ENCODE data around the gene RAB3A. TPM values are rescaled to one million over a fixed set of nuclear protein-coding genes. Genes with fewer than 3 reads are reported as not detected.

Gene RAB3A
- total and polyA plus RNA-seq, 9 of the 15 experiments (the other 6 are each of a cell fraction or from before 2014, with no cell fraction given) = 0.17 to 5.1 (median 0.90) TPM; not detected in 1

DNA sequence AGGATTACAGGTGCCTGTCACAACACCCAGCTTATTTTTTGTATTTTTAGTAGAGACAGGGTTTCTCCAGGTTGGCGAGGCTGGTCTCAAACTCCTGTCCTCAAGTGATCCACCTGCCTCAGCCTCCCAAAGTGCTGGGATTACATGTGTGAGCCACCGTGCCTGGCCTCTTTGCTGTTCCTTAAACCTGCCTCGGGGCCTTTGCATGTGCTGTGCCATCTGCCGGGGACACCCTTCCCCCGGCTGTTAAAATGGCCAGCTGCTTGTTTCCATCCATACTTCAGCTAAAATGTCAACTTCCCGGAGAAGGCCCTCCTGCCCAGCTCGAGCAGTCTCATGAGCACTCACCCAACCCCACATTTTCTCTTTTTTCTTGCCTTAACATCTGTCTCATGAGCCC lies 41.5 kb upstream of the RAB3A start:
- ATAC-seq (no peak), FAIRE-seq (no peak), DNase-seq (ENCODE audit: extremely low read depth in 1 of 4, low spot score in 3 of 4) (no peak)
- H2AFZ ChIP-seq (ENCODE audit: low read depth, low read length) = no peak overlapping the region
- peaks cover 3% of the 10 kb centered on the region for H3K9me1 ChIP-seq (ENCODE audit: control insufficient read depth, insufficient read depth, low read length)
- no peaks in the 10 kb centered on the region for H4K20me1 ChIP-seq (replicated peaks; ENCODE audit: control insufficient read depth, insufficient read depth, low read length)
- intact Hi-C loops (cut with micrococcal nuclease) (no loop called here), in situ Hi-C loops (cut with MboI) (no loop called here)
- peaks cover 5 to 14% of the 10 kb centered on the region in 2 experiments; a peak in 2 of 5 replicates for H3K4me1 ChIP-seq (replicated peaks in 1 of 2; ENCODE audit: control insufficient read depth in 2 of 2, insufficient read depth in 2 of 2, low read length in 2 of 2)
- no peaks in the 10 kb centered on the region for H3K36me3 ChIP-seq (ENCODE audit: control insufficient read depth, insufficient read depth, low read length)
- H3K4me3 ChIP-seq = no peak overlapping the region
- TF ChIP-seq RBM25 (IDR thresholded peaks at IDR 0.05; ENCODE audit: low read depth, low read length, severe bottlenecking) (peak; percentile 24), FOXP1 (CRISPR knock-in tag; IDR thresholded peaks at IDR 0.05) (no peak), ZNF707 (CRISPR knock-in tag; conservative IDR thresholded peaks at IDR 0.05) (no peak), ZNF589 (CRISPR knock-in tag; IDR thresholded peaks at IDR 0.05; ENCODE audit: low read depth) (no peak)
- no peaks in the 10 kb centered on the region for H3K9me3 ChIP-seq (replicated peaks; ENCODE audit: control insufficient read depth, insufficient read depth, low read depth, low read length)
- H3K9ac ChIP-seq (ENCODE audit: insufficient read depth in 1 of 2, low read depth in 2 of 2, low read length in 2 of 2) = no peak overlapping the region
- CTCF ChIA-PET (ENCODE audit: low intra/inter-chr PET ratio) = no interaction called here
- WGBS (ENCODE audit: insufficient coverage, low coverage, missing lambda C conversion rate) = 10% methylated on average over 7 of the region's 7 CpGs
- no TSS peak for BruUV-seq (replicated peaks)
- POLR2A ChIA-PET = interaction anchor here (1.0 to 1.7 kb wide), 2 partner anchors 9 to 30 kb away, joined by 5 read pairs; no protein-coding TSS in a partner anchor
- no peak overlapping the region for H3K4me2 ChIP-seq (ENCODE audit: insufficient read depth, low read length)
- no peaks in the 10 kb centered on the region for H3K79me2 ChIP-seq (ENCODE audit: control insufficient read depth, insufficient read depth, low read length)
- no peak overlapping the region for H3K27ac ChIP-seq (ENCODE audit: extremely low read depth, low read depth, low read length)
- H3K27me3 ChIP-seq (ENCODE audit: control insufficient read depth in 2 of 2, insufficient read depth in 2 of 2, low read length in 2 of 2) = 0 out of 5 replicates have a peak, but pooled peaks cover 3 to 6% of the 10 kb centered on the region in 2 experiments

- ATAC-seq (peak; percentile 55), FAIRE-seq (peak; percentile 29), DNase-seq (ENCODE audit: extremely low read depth in 1 of 4, low spot score in 3 of 4) (peak in 2 of 4 experiments; percentile 52 to 59)
- no peaks in the 10 kb centered on the region for H3K36me3 ChIP-seq (ENCODE audit: control insufficient read depth, insufficient read depth, low read length)
- WGBS (ENCODE audit: insufficient coverage, low coverage, missing lambda C conversion rate) = 1% methylated on average over 12 of the region's 12 CpGs
- H3K9ac ChIP-seq (ENCODE audit: insufficient read depth in 1 of 2, low read depth in 2 of 2, low read length in 2 of 2) = no peak overlapping the region
- H3K9me3 ChIP-seq (replicated peaks; ENCODE audit: control insufficient read depth, insufficient read depth, low read depth, low read length) = no peaks in the 10 kb centered on the region
- ChIA-PET CTCF (ENCODE audit: low intra/inter-chr PET ratio) (interaction anchor here (1.5 kb wide), 1 partner anchor 12 kb away, joined by 3 read pairs; no protein-coding TSS in a partner anchor), POLR2A (interaction anchor here (0.6 to 2.0 kb wide), 2 partner anchors 15 to 150 kb away, joined by 3 to 9 read pairs; no protein-coding TSS in a partner anchor)
- H3K9me1 ChIP-seq (ENCODE audit: control insufficient read depth, insufficient read depth, low read length) = no peaks in the 10 kb centered on the region
- intact Hi-C loops (cut with micrococcal nuclease) (no loop called here), in situ Hi-C loops (cut with MboI) (no loop called here)
- no peaks in the 10 kb centered on the region for H4K20me1 ChIP-seq (replicated peaks; ENCODE audit: control insufficient read depth, insufficient read depth, low read length)
- H3K4me3 ChIP-seq = no peak overlapping the region
- H3K4me1 ChIP-seq (replicated peaks in 1 of 2; ENCODE audit: control insufficient read depth in 2 of 2, insufficient read depth in 2 of 2, low read length in 2 of 2) = no peaks in the 10 kb centered on the region; a peak in 1 of 5 replicates
- no peaks in the 10 kb centered on the region for H3K79me2 ChIP-seq (ENCODE audit: control insufficient read depth, insufficient read depth, low read length)
- no TSS peak for BruUV-seq (replicated peaks)
- H3K4me2 ChIP-seq (ENCODE audit: insufficient read depth, low read length) = no peak overlapping the region
- H3K27me3 ChIP-seq (ENCODE audit: control insufficient read depth in 2 of 2, insufficient read depth in 2 of 2, low read length in 2 of 2) = peaks cover 5 to 32% of the 10 kb centered on the region in 2 experiments; a peak in 3 of 5 replicates
- H3K27ac ChIP-seq (ENCODE audit: extremely low read depth, low read depth, low read length) = no peak overlapping the region
- no peak overlapping the region for H2AFZ ChIP-seq (ENCODE audit: low read depth, low read length)
- TF ChIP-seq ZNF57 (CRISPR knock-in tag; IDR thresholded peaks at IDR 0.05) (no peak), RFX5 (IDR thresholded peaks at IDR 0.05; ENCODE audit: low read depth, low read length) (no peak), U2AF2 (optimal IDR thresholded peaks at IDR 0.05; ENCODE audit: low read depth, low read length) (no peak), TEAD4 (IDR thresholded peaks at IDR 0.05; ENCODE audit: low read length) (no peak), TEAD4 (CRISPR knock-in tag; IDR thresholded peaks at IDR 0.05; ENCODE audit: borderline replicate concordance) (peak; percentile 82; the same call in 1 of the 2 replicates), KDM5B (IDR thresholded peaks at IDR 0.05; ENCODE audit: insufficient replicate concordance, low read depth, low read length) (no peak), EZH2 (IDR thresholded peaks at IDR 0.05; ENCODE audit: borderline replicate concordance, low read depth, low read length) (no peak), FOXK2 (conservative IDR thresholded peaks at IDR 0.05 in 1 of 2, IDR thresholded peaks at IDR 0.05 in 1 of 2; ENCODE audit: low read depth in 2 of 2) (peak; percentile 77 to 88), NR3C1 (CRISPR knock-in tag; IDR thresholded peaks at IDR 0.05) (0 out of 2 replicates have a peak, but pooled peaks have one; percentile 59), KDM1A (IDR thresholded peaks at IDR 0.05) (peak in 1 of 2 experiments; percentile 47; a peak in 1 of 4 replicates), ZNF121 (CRISPR knock-in tag; conservative IDR thresholded peaks at IDR 0.05) (no peak)
- TF ChIP-seq, protein P1, sequence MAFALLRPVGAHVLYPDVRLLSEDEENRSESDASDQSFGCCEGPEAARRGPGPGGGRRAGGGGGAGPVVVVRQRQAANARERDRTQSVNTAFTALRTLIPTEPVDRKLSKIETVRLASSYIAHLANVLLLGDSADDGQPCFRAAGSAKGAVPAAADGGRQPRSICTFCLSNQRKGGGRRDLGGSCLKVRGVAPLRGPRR (CRISPR knock-in tag; IDR thresholded peaks at IDR 0.05) = no peak
These were observed 35.5 kb upstream of the RAB3A start for GRCh38 chr19:18239303-18239702.
